GM19452 (cell line): ENCODE measurements around the gene RNF34.

ENCODE experiments used
- ATAC-seq: cut with Tn5 transposase; IDR thresholded peaks from one replicate; pipeline ENCODE4 v1.9.1; 2021; ENCODE audit not compliant: unreplicated experiment

The RNF34 gene

DNA sequence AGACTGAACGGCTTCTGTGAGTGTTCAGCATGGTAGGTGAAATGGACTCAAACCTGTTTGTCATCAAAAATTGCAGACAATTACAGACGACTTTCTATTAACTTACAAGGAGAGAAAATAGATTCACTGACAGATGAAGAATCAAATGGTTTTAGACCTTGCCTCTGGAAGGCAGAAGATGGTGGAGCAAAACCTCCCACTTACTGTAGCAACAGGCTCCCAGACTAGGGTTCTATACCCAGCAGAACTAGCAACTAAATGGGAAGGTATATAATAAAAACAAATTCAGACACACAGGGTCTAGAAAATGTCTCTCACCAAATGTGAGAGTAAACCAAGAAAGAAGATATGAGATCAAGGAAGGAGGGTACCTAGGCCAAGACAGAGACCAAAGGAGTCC lies 36.8 kb downstream of the RNF34 start:
- ATAC-seq: no peak

DNA sequence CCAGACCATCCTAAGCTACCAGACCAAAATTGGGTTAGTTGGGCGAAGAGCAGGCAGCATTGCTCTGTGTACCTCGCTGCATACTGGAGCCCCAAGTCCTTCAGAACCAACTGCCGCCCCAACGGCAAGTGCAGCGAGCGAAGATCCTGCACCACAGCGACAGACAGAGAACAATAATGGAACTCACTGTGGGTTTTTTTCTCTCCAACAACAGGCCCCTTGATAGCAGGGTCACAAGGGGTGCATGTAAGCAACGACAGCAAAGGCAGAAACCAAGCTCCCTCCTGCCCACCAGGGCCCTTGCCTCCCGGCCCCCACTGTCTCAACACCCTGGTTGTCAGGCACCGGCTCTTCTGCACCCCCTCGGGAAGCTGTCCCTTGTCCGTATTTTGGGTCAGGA lies 39.0 kb downstream of the RNF34 start:
- ATAC-seq: no peak

DNA sequence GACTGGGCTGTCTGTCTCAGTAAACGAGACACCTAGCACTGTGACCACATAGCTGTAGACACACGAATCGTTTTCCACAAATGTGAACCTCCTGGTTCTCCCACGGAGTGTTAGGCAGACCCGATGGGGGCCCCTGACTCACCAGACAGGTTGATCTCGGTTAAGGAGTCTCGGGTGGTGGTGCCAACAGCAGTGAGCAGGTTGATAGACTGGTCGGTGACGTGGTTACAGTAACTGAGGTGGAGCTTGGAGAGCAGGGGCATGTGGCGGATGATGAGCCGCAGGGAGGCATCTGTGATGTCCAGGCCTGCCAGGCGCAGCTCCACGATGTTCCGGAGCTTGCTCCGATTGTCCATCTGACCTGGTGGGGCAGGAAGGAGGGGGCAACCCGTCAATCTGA lies 39.8 kb downstream of the RNF34 start:
- no peak for ATAC-seq

DNA sequence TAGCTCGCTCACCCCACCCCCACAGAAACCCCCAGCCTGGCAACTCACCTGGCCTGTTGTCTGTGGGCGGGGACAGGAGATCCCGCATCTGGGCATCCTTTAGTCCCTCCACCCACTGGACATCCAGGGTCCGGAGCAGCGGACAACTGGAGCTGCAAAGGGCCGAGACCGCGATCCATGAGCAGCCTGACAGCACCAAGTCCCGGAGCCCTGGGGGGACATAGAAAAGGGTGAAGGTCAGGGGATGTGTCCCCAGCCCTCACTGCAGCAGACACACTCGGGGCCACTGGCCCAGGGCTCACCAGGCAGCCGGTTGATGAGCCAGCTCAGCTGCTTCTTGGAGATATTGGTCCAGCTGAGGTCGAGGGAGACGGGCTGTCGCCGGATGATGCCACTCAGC lies 40.9 kb downstream of the RNF34 start:
- no peak for ATAC-seq

DNA sequence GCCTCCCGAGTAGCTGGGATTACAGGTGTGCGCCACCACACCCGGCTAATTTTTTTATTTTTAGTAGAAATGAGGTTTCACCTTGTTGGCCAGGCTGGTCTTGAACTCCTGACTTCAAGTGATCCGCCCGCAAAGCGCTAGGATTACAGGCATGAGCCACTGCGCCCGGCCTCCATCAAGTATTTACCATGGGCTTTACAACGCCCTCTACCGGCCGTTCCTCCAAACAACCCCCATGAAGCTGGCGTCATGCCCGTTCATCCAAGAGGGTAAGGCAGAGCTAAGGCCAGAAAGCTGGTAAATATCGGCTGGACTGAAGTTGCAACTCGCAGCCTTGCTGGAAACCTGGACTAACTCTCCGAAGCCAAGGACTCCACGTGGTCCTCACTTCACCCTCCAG lies 41.6 kb downstream of the RNF34 start:
- no peak for ATAC-seq

GRCh38 chr12:121442028-121442948 lies 42.4 kb downstream of the RNF34 start:
- no peak for ATAC-seq

- ATAC-seq: no peak
These were observed 43.4 kb downstream of the RNF34 start for GRCh38 chr12:121443193-121443870.

DNA sequence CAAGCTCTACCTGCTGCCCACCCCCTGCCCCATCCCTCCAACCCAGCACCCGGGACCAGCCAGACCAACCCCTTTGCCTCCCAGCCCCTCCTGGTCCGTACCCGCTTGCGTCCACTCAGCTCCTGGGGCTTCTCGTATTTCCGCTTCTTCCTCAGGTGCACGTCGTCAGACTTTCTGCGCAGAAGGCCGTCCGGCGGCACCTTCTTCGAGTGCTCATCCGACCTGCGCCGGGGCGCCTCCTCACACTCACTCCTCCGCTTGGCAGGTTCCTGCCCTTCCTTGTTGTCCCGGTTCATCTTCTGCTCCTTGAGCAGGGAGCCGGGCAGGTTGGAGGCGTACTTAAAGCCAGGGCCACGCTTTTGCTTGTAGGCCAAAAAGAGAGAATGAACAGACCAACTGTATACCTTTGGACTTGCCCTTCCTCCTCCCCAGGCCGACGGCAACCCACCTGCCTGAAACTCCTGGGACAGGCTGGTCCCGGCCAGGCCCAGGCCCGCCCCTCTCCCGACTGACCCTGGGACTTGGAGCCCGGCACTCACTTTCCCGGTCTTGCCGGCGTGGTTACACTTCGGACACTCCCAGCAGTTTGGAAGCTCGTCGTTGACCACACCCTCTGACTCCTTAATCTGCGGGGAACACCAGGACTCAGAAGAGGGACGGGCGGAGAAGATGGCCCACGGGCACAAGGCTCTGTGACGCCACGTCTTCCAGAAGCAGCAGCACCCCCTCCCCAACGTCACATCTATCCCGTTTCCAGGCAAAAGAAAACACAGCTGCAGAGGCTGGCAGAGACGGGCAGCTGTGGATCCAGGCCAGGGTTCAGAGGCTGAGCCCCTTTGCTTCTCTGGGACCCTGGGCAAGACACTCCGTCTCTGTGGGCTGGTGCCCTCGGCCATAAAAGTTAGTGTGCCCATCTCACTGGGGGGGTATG lies 44.3 kb downstream of the RNF34 start:
- no peak for ATAC-seq

- no peak for ATAC-seq
These were observed 44.9 kb downstream of the RNF34 start for GRCh38 chr12:121444842-121445202.

GRCh38 chr12:121446750-121447149 lies 46.8 kb downstream of the RNF34 start:
- no peak for ATAC-seq

DNA sequence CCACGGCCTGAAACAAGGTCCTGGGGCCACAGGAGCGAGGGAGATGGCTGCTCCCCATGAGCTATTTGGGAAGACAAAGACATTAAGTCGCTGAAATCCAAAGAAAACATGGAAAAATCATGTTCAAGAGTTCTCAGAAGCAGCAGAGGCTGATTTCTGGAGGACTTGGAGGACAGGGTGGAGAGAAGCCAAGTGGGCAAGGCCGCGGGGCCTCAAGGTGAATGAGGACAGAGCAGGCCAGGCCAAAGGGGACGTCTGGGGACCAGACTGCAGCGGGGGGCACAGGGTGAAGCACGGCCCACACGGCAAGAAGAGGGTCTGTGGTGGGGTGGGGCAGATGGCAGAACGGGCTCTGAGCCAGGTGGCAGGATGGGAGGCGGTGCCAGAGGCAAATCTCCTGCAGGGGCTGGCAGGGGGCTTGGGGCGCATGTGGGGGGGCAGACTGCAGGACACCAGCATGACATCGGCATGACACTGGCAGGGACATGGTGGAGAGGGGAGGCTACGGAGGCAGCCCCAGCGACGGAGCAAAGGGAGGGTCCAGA lies 48.9 kb downstream of the RNF34 start:
- ATAC-seq: no peak

- ATAC-seq: no peak
These were observed 52.0 kb downstream of the RNF34 start for GRCh38 chr12:121451961-121452339.

DNA sequence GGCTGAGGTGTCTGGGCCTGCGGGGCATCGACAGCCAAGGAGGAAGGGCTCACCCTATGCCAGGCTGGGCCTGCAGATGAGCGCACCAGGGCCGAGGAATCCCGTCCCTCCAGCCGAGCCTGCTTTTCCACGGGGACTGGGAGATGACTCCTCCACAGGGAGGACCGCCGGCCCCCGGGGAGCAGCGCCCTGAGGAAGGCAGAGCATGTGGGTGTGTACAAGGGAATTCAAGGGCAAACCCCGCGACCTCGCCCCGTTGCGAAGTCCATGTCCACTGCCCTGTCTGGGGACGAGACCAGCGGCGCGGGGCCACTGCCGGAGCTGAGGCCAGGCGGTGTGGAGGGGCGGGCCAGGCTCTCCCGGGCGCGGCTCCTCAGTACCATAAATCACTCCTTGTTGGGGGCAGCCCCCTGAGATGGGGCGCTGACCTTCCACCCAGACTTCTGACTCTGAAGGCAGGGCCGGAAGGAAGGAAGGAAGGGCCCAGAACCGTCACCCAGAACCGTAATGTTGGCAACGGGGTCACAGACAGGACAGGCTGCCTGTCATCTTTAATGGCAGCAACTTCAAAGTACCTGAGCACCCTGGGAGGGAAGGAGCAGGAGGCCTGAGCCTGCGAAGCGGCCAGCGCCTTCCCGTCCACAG lies 52.5 kb downstream of the RNF34 start:
- no peak for ATAC-seq

GRCh38 chr12:121452985-121453360 lies 53.1 kb downstream of the RNF34 start:
- ATAC-seq: no peak

DNA sequence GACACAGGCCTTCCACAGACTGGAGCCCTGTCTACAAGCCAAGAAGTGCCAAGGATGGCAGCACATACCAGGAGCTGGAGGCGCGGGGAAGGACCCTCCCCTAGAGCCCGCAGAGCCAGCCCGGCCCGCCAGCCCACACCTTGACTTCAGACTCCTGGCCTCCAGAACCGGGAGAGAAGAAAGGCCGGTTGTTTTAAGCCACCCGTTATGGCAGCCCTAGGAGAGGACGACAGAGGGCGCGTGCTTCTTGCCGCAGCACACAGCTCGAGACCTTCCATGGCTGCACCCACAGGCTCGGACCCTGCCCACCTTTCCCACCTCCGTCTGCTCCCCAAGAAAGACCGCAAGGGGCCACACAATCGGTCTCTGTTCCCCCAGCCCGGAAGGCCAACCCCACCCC lies 53.7 kb downstream of the RNF34 start:
- no peak for ATAC-seq

DNA sequence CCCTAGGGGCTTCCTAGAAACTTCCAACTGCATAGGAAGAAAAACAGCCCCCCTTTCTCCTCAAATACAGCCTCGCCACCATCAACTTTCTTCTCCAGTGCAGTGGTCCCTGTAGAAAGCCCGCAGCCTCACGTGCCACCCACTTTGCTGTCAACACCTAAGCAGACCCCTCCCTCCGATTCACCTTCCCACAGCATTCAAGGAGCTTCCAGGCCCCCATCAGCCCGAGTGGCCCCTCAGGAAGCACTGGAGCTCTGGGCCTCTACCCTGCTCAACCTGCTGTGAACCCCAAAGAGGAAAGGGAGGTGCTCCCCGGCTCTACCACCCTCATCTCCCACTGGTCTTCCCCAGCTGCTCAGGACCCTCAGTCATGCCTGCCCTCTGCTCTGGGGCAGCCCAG lies 55.0 kb downstream of the RNF34 start:
- no peak for ATAC-seq

DNA sequence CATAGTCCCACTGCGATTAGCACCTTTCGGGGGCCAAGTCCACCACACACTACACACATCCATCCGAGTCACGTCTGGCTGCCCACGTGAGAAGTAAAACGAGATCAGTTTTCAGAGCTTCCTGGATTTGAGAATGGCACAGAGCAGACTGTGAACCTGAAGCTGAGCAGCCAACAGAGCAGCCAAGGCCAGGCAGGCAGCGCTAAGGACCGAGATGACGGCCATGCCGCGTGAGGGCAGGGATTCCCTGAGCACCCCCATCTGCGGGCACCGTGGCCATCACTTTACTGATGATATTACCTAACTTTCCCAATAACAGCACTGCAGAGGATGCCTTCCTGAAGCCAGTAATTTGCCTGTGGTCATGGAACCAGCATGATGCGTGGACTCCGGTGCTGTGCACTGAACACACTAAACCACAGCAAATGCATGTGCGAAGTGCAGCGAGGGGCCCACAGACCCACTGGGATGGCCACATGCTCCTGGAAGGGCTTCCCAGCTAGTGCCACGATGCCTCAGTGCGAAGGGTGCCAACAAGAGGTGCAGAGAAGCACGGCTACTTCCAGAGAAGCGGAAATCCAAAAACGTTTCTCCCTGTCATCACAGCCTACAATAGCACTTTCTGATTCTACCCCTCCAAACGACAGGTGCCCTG lies 56.0 kb downstream of the RNF34 start:
- ATAC-seq: no peak

DNA sequence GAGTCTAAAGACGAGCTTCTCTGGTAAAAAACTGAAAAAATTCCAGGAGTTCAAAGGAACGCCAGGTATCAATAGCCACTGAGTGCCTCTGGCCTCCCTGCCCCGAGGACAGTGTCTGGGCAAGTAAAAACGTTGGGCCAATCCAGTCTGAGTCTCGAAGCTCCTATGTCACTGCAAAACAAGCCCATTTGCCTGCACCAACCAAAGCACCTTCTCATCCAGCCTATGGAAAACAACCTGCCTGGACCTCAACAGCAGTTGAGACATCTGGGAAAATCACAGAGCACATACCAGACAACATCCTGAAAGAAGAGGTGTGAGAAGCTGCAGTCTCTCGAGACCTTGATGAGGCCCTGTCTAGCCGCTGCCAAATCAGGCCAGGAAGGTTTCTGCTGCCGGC lies 56.6 kb downstream of the RNF34 start:
- ATAC-seq: no peak

DNA sequence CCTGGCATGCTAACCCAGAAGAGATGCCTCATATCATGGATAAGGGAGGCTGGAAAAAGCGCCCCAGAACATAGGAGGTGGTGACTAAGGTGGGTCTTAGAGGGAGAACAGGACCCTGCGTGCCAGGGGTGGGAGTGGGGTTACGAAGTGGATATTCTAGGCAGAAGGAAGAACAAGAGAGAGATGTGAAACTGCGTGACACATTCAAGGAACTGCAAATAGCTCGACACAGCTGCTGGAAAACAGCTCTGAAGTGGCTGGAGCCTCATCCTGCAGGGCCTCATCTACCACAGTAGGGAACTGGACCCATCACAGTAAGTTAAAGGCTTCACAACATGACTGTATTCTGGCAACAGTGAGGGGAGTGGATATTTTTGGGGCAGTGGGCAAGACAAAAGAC lies 61.1 kb downstream of the RNF34 start:
- ATAC-seq: no peak

DNA sequence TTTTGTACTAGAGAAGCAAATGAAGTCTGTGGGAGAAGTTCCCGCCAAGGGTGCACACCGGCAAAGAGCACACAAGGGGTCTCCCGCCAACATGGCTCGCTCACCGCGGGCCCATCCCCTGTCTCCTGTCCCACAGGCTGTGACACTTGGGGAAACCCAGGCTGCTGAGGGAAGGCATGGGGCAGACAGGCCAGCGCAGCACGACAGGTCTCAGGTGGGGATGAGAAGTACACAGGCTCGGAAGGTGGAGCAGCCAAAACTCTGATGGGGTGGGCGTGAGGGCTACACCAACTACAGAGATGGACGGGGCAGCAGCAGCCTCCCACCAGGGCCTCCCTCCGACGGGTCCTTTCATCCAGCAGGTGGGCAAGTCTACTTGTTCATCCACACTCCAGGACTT lies 64.4 kb downstream of the RNF34 start:
- no peak for ATAC-seq
